PFSK-1 (cell line): ENCODE results near the gene MIOS.

Experiments used
- REST ChIP-seq, 2 experiments: IDR thresholded peaks; 2 replicates each; pipeline versions ENCODE4 v1.6.1 to v1.8.0; 2011 to 2012; ENCODE audit warnings: low read depth in 2 of 2, low read length in 2 of 2, control low read depth in 1 of 2, inconsistent platforms in 1 of 2, mild to moderate bottlenecking in 1 of 2, moderate library complexity in 1 of 2; ENCODE audit not compliant: insufficient read depth in 1 of 2
- SIN3A ChIP-seq: IDR thresholded peaks from 2 replicates; pipeline ENCODE4 v1.6.1; 2012; ENCODE audit warnings: mild to moderate bottlenecking, low read length, moderate library complexity, borderline replicate concordance; ENCODE audit not compliant: insufficient read depth

GRCh38 chr7:7582596-7582995 is 15.9 kb downstream of the MIOS start:
- no peak for TF ChIP-seq SIN3A
- TF ChIP-seq REST (IDR thresholded peaks at IDR 0.05; ENCODE audit: insufficient read depth in 1 of 2, low read depth in 2 of 2, low read length in 2 of 2), result no peak
